Right forelimb (tissue), 1 donor: ENCODE results near the gene CST1.
"Not testable (repeated sequence)": the region's sequence is repeated elsewhere in the genome, so short reads cannot be mapped to it uniquely, and the experiment has no call there.

Source experiments
- DNase-seq: peaks from one replicate; pipeline ENCODE4 v3.0.0-alpha.2; 2018

CST1 gene

DNA sequence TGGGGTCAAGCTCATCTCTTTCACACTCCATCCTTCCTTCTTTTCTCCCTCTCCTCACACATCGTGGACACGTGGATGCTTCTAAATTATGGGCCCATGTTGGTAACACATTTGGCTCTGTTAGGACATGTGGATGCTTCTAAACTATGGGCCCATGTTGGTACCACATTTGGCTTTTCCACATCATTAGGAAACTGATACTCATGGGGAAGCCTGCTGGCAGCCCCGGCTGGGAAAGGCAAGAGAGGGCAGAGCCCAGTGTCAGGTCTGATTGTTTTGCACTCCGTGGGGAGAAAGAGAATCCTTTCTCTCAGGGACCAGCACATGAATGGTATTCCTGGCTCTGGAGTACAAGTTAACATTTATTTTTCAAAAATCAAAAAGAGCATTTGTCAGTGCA is 4.0 kb upstream of the CST1 start:
- no peak for DNase-seq

DNA sequence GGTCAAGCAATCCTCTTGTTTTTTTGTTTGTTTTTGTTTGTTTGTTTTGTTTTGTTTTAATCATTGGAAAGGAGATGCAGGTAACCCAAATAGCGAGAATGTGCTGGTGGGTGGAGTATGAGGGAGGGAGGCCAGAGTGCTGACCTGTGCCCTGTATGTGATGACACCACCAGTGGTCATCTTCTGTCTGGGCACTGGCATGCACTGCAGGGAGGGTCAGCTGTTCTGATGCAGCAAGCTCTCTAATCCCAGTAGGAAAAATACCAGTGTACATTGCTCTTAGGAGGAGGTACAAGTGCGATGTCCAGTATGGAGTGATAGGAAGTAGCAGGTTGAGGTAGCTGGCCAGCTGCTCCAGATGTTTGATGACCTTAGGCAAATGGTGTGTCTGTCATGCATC is 2.9 kb upstream of the CST1 start:
- no peak for DNase-seq

DNA sequence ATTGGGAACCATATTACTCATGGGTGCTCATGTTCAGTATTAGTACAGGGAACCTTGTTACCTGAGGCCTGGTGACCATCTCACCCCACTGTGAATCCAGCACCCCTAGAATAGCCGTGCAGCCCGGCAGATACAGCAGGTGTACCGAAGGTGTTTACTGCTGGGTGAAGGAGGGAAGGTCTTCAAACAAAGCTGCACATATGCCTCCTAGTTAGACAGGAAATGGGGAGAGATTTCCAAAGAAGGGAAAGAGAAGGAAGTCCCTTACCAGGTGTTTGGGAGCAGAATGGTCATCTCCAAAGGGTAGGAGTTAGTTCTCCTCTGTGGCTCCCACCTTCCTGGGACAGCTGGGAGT is 2.4 kb upstream of the CST1 start:
- DNase-seq, result no peak

DNA sequence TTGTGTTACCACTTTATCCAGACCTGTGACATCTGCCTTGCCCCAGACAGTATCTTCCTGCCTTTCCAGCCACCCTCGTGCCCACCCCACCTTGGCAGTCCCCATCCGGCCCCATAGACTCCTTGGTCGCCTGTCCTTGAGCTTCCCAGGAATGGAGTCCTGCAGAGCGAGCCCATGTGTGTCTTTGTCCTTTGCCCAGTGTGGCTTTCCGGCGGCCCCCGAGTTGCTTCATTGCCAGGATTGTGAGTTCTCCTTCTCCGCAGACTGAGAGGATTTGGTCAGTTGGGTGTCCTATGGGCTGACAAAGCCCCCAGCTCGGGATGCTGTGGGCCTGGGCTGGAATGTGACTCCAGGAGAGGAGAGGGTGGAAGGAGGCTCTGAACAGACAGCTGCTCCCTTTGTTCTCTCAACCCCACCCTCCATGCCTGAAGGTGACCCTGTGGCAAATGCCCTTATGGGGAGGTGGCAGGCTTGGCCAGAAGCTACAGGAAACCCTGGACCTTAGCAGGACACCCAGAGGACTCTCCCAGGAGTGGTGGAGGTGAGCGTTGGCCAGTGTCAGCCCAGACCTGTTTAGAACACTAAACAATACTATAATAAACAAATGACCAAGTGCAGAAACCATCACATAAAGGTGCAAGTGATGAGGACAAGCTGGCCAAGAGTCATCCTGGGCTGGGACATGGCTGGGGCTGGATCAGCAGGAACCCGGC is 1.9 kb upstream of the CST1 start:
- DNase-seq, result no peak

DNA sequence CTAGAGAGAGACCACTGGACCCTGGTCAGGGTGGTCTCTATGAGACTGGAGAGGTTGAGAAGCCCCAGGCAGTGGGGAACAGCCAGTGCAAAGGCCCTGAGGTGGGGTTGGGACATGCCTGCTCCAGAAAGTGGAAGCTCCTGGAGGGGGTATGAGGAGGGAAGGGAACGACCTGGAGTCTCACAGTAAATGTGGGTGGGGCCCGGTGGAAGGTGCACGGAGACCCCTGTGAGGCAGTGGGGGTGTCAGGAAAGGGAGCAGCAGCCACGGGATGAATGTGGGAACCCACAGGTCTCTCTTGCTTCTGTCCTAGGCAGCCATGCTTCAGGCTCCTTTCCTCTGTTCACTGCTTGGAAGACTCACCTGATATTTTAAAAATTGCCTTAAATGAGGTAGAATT is 1.3 kb upstream of the CST1 start:
- no peak for DNase-seq

DNA sequence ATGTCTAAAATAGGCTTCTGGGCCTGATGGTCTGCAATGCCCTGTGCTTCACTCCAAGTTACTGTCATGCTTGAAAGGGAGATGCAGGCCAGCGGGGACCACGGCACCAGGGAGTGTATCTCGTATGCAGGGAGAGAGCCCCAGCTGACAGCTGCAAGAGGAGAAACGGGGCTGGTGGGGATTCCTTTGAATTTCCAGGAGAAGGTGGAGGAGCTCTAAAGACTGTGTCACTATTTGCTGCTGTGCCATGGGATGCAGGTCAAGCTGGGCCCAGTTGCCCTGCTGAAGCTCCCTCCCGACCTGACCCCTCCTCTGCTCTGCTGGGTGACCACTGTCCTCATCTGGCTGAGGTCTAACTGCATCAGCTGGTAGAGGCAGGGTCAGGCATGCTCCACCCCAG is 989 bp downstream of the CST1 start:
- DNase-seq, result no peak

DNA sequence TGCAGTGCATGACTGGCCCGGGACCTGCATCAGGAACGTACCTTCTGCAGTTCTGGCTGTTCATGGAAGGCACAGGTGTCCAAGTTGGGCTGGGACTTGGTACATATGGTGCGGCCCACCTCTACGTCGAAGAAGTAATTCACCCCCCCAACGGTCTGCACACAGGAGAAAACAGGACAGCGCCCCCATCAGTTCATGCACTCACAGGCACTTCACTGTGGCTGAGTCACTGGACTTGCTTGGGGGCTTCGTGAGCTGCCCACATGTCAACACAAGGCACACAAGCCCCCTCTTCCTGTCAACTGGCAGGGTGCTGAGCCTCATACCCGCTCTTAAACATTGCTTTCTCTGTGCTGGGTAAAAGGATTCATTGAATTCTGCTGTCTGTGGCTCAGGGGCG is 1.8 kb downstream of the CST1 start:
- not testable (repeated sequence) for DNase-seq

DNA sequence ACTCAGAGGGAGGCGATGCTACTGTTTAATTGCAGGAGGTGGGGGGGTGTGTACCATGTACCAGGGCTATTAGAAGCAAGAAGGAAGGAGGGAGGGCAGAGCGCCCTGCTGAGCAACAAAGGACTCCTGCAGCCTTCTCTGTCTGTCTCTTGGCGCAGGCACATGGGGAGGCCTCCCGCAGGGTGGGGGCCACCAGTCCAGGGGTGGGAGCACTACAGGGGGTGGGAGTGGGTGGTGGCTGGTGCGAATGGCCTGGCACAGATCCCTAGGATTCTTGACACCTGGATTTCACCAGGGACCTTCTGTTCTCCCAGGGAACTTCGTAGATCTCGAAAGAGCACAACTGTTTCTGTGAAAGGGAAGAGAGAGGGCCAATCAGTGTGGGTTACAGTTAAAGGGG is 3.2 kb downstream of the CST1 start:
- DNase-seq, result not testable (repeated sequence)

DNA sequence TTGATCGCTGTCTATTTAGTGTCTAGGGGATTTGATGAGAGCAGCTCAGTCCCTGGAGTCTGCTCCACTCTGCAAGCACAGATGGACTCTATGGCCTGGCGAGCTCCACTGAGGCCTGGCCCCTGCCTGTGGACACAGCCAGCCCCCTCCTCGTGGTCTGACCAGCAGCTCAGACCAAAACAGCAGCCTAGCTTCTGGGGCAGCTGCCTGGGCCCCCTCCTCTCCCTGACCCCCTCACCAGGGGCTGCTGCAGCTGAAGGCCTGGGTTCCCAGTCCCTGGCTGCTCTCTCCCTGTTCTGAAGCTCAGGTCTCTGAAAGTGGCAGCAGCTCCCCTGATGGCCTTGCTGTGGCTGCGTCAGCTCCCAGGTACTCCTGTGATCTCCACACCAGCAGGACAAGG is 3.6 kb downstream of the CST1 start:
- not testable (repeated sequence) for DNase-seq

DNA sequence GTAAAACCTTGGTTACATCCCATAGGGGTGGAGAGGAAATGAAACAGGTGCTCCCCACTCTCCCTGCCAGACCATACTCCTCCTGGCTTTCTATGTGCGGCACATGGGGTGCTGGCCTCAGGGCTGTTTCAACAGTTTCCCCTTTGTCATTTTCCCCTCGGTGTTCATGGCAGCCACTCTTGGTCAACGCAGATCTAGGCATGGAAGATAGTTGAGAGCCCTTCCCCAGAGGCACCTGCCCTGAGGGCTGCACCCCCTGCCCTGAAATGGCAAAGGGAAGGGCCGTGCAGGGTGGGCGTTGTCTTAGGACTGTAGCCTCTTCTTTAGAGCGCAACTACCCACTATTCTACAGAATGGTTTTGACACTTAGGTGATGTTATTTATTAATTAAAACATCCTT is 4.4 kb downstream of the CST1 start:
- DNase-seq, result no peak

DNA sequence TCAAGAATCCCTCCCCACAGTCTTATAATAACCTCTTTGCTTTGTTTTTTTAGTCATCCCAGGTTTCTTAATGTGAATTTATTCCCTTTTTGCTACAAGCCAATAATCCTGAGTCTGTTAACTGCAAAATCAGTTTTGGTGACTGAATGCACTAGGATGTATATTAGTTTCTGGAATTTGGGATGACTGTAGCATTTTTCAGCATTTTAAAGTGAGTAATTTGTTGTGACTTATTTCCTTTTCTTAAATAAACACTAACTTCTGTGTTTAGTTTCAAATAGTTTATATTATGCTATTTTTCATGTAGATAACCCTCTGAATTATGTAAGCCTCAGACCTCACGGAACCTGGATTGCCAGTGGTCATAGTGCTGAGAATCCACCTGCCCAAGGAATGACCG is 5.5 kb downstream of the CST1 start:
- DNase-seq, result no peak

DNA sequence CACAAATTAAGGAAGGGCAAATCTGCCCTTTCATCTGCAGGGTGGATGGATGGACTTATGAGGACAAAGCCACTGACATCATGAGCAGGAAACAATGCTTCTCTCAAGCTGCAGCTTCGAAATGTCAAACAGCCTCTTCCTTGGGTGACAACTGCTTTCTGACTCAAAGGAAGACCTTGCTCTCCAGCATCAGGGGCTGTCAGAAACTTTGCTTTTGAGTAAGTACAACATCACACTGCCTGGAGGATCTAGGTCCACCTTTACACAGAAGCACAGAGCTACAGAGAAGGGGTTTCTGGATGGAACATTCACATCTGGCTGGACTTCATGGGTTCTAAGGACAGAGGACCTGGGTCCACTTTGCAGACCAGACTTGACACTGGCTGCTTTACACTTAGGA is 5.9 kb downstream of the CST1 start:
- no peak for DNase-seq

DNA sequence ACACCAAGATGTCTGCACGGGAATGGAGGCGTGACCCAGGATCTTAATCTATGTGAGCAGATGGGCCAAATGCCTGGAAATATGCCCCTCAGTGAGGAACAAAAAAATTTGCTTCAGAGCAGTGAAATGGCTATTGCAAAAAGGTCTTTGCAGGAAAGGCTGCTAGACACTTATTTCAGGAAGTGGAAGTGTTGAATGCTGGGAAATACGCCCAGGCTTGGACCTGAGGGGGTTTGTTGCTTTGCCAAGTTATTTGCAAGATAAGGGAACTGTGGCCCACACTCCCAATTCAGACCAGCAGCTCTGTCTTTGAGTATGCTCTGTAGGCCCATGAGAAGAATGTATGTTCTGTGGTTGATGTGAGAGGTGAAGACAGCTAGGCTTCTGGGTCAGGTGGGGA is 15.3 kb downstream of the CST1 start:
- not testable (repeated sequence) for DNase-seq

DNA sequence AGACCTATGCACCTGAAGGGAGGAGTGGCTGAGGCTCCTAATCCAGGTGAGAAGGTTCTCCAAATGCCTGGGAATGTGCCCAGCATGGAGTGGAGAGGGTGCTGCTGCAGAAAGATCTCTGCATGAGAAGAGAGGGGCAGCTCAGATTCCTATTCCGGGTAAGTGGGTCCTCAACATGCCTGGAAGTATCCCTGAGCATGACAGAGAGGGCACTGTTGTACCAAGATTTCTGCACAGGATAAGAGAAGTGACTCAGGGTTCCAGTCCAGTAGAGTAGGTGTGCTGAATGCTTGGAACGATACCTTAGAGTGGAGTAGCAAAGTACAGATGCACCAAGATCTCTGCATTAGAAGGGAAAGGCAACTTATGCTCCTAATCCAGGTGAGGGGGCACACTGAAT is 15.8 kb downstream of the CST1 start:
- not testable (repeated sequence) for DNase-seq

DNA sequence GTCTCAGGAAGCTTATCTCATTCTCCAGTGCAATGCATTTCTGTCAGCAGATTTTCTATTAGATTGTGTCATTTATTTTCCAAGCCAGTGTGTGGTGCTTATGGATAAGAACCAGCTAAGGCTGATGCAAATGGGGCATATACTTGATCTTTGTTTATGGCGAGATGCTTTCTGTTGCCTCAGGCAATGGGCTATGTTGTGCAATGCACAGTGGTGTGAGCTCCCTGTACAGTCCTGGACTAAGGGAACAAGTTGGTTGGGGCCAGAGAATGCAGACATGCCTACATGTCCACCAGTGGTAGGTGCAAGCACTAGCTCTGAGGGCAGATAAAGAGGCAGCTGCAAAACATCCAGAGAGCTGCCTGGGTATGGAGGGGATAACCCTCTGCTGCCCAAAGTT is 16.3 kb downstream of the CST1 start:
- DNase-seq, result not testable (repeated sequence)

DNA sequence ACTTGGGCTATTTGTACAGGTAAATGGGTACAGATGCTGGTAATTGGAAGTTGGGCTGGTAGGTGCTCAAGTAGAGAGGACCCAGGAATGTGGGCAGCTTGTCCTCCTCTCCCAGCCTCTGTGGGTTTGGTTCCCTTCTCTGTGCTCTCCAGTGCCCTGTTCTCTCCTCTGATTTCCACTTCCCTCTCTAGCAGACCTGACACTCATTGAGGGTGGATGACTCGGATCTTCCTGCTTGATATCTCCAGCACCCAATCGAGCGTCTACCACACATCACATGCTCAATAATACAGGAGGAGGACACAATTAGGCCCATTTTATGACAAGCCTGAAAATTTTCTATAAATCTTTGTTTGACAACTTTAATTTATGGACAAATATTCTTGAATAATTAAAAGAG is 23.7 kb downstream of the CST1 start:
- no peak for DNase-seq

DNA sequence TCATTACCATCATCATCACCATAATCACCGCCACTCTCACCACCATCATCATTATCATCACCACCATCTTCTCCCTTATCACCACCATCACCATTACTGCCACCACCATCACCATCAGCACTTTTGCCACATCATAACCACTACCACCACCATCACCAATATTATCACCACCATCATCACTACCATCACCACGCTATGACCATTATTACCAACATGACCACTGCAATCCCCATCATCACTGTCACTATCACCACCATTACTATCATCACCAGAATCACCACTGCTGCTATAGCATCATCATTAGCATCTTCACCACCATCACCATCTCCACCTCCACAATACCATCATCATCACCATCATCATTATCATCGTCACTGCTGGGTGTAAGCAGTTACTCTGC is 25.6 kb downstream of the CST1 start:
- no peak for DNase-seq

DNA sequence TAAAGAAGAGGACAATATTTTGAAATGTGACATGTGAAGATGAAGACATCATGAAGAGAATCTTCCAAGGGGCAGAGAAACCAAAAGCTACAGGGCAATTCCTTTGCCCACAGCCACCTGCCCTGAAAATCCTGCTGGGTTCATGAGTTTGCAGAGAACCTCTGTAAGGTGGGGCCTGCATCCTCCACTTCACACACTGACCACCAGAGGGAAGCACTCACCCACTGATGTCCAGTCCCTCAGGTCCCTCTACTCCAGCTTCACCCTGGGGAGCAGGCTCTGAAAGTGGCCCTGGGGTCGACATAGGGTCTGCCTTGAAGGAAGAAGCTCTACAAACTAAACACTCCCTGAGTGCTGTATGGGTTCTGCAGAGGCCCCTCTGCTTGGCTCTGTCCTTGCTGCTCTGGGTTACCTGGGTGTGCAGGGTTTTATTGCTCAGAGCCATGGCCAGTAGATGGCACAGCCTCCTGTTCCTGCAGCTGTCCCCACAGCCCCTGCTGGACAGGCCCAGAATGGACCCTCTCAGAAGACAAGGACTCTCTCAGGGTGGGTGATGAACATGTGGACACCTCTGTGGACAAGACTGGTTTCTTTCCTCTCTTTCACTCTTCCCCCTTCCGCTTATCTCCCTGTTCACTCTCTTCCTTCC is 27.0 kb downstream of the CST1 start:
- DNase-seq, result not testable (repeated sequence)

DNA sequence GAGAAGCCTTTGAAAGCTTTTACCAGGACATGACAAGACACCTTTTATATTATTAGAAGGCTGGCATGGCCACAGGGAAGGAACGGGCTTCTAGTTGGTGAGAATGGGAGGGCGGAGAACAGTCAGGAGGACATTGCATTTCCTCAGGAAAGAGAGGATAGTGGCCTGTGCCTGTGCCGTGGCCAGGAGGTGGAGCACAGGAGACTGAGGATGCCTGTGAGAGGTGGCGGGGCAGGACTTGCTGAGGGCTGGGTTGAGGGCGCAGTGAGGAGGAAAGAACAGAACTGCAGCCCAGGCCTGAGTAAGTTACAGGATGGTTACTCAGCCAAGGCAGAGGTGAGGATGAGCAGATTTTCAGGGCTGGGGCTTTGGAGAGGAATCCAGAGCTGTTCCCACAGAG is 27.9 kb downstream of the CST1 start:
- not testable (repeated sequence) for DNase-seq

DNA sequence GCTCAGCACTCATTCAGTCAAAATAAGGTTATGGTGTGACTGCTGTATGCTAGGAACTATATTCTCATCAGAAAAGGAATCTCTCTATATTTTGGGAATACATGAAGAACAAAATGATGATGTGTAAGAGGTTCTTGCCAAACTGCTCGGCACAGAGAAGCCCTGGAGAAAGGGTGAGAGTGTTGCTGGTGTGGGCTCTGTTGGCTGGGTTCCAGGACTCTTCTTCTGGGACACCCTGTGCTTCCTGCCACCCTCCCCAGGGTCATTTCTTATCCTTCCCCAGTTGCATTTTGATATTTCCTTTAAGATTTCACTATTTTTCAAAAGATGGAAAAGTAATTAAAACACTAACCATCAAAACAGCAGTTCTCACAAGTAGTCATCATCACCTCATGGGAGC is 28.8 kb downstream of the CST1 start:
- DNase-seq, result no peak

DNA sequence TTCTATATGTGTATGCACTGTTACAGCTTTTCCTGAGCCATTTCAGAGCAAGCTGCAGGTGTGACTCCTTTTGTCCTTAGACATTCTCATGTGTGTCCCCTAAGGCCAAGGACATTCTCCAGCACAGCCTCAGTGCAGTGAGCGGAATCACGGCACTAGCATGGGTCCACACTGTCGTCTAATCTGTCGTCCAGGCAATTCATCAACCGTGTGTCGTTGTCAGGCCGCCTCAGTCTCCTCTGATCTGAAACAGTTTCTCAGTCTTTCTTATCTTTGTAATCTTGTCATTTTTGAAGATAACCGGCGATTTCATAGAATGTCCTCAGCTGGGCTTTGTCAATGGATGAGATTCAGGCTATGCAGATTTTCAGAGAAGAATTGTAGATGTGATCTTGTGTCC is 31.4 kb downstream of the CST1 start:
- DNase-seq, result not testable (repeated sequence)

DNA sequence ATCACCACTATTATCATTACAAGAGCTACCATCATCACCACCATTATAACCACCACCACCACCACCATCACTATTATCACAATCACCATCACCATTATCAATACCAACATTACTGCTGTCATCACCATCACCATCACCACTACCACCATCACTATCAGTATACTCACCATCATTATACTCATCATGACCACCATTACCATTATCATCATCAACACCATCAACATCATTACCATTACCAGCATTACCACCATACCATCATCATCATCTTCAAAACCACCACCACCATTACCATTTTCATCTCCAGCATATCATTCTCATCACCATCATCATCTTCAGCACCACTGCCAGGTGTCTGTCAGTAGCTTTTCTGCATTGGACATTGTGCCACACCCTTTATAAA is 39.0 kb downstream of the CST1 start:
- DNase-seq, result not testable (repeated sequence)

DNA sequence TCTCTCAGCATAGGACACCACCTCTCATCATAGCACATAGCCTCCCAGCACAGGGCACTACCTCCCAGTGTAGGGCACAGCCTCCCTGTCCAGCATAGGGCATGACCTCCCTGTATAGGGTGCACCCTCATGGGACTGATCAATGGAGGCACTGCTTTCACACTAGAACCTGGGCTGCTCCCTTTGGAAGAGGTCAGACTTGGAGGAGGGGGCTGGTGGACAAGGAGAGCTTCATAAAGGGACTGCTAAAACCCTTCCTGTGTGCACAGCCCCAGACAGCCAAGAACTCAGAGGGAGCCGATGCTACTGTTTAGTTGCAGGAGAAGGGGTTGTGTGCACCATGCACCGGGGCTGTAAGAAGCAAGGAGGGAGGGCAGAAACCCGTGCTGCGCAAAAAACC is 40.0 kb downstream of the CST1 start:
- no peak for DNase-seq

DNA sequence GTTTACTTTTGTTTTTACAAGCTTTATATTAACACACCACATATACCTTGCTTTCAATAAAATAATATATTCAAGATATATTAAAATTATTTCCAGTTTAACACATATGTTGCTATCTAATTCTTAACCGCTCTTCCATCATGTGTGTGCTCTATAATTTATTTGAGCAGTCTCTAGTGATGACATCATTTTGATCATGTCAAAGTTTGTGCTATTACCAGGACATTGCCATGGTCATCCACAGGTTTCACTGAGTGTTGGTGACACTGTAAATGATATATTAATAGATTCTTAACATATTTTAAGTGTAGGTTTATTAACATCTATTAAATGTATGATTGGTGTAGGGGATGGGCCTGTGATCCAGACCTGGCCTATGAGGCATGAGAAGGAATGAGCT is 44.8 kb downstream of the CST1 start:
- no peak for DNase-seq

DNA sequence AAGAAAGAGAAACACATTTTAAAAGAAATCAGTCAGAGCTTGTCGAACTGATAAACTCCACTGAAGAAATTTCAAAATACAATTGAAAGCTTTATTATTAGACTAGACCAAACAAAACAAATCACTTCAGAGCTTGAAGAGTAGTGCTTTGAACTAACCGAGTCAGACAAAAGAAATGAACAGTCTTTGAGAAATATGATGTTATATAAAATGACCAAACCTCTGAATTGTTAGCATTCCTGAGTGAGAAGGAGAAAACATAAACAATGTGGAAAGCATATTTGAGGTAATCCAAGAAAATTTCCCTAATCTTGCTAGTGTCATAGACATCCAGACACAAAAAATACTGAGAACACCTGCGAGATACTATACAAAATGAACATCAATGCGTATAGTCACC is 48.7 kb downstream of the CST1 start:
- DNase-seq, result no peak
